AG09309 (cell line): Measurements from ENCODE around the gene IL1RAPL1.

ENCODE experiments used
- DNase-seq: peaks from one replicate; pipeline ENCODE4 v3.0.0-alpha.2; 2010; ENCODE audit warnings: low read depth
- H3K4me3 ChIP-seq: 2 replicates; pipeline ENCODE4 v1.5.1; 2011; ENCODE audit warnings: mild to moderate bottlenecking, low read depth, low read length, moderate library complexity; ENCODE audit not compliant: control insufficient read depth
- TF ChIP-seq, protein P1 (sequence below): IDR thresholded peaks from 2 replicates; pipeline ENCODE4 v1.5.1; 2011; ENCODE audit warnings: mild to moderate bottlenecking, low read depth, low read length, inconsistent platforms; ENCODE audit not compliant: insufficient read depth, control insufficient read depth; ENCODE audit errors: missing control alignments

Gene IL1RAPL1

DNA sequence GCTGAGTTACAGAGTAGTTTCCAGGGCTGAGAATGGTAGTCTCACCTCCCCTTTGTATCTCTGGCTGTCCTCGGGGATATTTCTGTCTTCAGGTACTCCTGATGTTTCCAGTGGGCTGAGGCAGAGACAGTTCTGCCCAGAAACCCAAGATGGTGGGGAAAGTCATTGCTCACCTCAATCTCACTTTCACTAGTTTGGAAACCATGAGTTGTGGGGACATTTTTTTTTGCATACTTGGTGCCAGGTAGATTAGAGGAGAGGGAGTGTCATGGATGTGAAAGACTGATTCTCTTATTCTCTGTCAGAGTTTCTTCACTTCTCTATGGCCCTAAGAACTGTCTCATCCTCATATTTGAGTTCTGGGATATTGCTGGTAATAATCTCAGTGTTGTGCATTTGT is 919.5 kb downstream of the IL1RAPL1 start:
- DNase-seq = no peak
- TF ChIP-seq, protein P1, sequence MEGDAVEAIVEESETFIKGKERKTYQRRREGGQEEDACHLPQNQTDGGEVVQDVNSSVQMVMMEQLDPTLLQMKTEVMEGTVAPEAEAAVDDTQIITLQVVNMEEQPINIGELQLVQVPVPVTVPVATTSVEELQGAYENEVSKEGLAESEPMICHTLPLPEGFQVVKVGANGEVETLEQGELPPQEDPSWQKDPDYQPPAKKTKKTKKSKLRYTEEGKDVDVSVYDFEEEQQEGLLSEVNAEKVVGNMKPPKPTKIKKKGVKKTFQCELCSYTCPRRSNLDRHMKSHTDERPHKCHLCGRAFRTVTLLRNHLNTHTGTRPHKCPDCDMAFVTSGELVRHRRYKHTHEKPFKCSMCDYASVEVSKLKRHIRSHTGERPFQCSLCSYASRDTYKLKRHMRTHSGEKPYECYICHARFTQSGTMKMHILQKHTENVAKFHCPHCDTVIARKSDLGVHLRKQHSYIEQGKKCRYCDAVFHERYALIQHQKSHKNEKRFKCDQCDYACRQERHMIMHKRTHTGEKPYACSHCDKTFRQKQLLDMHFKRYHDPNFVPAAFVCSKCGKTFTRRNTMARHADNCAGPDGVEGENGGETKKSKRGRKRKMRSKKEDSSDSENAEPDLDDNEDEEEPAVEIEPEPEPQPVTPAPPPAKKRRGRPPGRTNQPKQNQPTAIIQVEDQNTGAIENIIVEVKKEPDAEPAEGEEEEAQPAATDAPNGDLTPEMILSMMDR = no peak
- H3K4me3 ChIP-seq = no peak overlapping the region

DNA sequence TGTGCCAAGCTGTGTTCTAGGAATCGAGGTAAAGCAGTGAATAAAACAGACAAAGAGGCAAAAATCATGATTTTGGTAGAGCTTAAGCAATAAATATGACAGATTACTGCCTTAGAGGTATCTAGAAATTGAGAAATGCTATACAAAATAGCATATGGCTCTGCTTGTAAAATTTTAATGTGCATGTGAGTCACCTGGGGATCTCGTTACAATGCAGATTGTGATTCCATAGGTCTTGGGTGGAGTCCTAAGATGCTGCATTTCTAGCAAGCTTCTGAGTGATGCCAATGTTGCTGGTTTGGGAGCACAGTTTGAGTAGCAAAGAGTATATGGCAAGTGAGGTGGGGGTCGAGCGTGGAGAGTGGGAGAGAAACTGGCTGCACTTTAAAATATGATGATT is 930.9 kb downstream of the IL1RAPL1 start:
- DNase-seq = no peak
- no peak overlapping the region for H3K4me3 ChIP-seq
- TF ChIP-seq, protein P1 = no peak

DNA sequence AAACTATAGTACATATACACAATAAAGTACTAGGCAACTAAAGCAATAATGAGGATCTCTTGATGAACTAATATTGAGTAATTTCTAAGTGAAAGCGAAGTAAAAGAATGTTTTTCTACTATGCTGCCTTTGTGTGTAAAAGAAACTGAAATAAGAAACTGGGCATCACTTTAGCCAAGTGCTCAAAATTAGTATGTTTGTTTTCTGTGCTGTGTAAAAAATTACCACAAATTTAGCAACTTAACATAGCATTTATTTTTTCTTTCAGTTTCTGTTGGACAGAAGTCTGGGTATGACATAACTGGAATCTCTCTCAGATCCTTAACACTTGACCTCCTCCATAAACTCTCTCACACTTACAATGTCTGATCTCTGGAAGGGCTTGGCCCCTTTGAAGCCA is 941.0 kb downstream of the IL1RAPL1 start:
- TF ChIP-seq, protein P1 = no peak
- DNase-seq = no peak
- no peak overlapping the region for H3K4me3 ChIP-seq

DNA sequence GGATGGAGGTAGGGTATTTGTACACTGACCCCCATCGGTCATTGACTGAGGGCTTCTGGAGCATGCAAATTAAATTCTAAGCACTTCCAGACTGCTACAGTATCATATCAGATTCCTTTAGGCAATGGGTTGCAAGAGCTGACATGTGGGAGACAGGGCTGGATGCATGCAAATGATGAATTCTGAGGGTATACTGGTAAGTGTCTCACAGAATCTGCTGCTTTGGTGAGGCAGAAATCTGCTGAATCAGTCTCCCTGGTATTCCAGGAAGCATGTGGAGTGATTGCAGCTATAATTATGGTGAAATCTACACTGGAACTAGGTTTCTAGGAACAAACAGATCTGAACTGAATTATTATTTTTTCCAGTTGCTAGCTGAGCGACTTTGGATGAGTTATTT is 943.3 kb downstream of the IL1RAPL1 start:
- TF ChIP-seq, protein P1 = no peak
- no peak overlapping the region for H3K4me3 ChIP-seq
- DNase-seq = peak; percentile 13

DNA sequence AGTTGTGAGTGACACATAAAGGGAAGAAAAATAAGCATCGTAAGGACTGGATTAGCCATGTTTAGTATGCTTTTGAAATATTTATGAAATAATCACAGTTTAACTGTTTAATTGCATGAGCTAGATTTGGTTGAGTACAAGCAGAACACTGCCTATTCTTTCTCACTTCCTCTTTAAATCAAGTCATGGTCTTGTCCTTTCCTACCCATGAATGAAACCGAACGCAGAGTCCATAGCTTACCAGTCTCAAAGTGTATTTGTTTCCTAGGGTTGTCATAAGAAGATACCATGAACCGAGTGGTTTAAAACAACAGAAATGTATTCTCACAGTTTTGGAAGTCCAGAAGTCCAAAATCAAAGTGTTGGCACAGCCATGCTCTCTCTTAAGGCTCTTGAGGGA is 944.1 kb downstream of the IL1RAPL1 start:
- H3K4me3 ChIP-seq = no peak overlapping the region
- DNase-seq = no peak
- TF ChIP-seq, protein P1 = no peak

DNA sequence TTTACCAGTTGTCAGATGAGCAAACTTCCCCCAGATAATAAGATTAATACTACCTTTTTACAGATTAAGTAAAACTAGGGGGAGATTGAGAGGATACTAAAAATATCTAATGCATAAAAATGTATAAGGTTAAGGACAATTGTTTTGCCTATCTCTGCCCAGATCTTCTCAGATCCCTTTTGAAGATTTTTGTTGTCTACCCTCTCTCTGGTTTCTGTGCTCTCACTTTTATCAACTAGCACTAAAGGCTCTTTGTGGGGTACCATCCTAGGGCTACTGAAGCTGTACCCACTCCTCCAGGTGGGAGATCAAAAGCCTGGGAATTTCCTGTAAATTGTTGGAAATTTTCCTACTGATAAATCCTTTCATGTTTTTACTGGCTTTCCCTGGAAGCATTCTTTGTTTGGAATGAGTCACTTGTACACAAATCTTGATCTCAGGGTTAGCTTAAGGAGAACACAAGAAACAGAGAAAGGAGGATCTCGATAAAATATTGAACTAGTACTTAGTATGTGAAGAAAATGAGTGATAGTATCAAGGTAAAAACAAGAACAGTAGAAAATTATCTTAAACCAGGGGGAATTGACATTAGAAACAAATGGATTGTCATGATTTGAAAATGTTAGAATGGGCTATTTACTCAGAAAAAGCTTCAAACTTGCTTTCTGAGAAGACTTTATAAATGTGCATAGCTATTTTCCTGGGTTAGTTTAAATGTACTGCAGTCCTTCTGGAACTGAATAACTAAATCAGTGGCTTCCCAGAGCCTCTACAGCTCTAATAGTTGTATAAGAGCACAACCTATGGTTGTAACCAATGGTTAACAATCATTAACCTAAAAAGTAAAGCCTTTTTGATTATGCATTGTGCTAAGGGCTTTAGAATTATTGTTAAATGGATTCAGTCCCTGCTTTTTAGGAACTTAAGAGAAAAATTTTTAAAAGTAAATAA is 948.2 kb downstream of the IL1RAPL1 start:
- no peak for DNase-seq
- H3K4me3 ChIP-seq = no peak overlapping the region
- TF ChIP-seq, protein P1 = no peak
